ENCODE data around the gene KDF1. TPM values are rescaled to one million over a fixed set of nuclear protein-coding genes. Genes with fewer than 3 reads are reported as not detected.
"Not testable (repeated sequence)": the region's sequence is repeated elsewhere in the genome, so short reads cannot be mapped to it uniquely, and the experiment has no call there.

The KDF1 gene
- polyA plus RNA-seq, 12 donors, result 0.09 to 5.0 (median 0.70) TPM; not detected in 7

DNA sequence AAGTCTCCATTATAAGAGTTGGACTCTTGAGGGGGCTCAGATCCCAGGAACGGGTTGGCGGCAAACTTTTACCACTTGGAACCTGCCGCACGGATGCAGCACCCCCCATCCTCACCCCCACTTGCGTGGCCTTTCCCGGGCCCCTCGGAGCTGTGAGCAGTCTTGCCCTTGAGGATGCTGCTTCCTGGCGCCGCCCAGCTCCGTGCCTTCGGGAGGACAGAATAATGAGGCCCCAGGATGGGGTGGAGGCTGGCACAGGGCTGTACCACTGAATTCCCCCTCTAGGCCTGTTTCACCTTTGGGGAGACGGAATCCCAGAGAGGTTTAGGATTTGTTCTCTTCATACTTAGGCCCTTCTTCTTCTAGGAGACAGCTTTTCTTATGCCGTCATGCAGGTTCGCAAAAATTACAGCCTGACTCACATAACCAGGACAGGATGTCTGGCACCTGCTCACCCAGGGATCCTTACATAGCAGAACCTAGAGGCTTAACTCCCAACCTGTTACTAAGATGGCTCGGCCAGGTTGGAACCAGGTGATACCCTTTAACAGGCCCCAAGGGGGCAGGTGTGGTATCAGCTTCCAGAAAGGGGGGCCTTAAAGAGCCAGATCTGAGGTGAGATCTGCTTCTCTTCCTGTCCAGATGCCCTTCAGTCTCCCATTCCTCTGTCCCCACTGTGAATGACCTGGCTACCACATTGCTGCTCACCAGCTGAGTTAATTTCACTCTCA, 34.7 kb upstream of the KDF1 start:
- no peak for DNase-seq

DNA sequence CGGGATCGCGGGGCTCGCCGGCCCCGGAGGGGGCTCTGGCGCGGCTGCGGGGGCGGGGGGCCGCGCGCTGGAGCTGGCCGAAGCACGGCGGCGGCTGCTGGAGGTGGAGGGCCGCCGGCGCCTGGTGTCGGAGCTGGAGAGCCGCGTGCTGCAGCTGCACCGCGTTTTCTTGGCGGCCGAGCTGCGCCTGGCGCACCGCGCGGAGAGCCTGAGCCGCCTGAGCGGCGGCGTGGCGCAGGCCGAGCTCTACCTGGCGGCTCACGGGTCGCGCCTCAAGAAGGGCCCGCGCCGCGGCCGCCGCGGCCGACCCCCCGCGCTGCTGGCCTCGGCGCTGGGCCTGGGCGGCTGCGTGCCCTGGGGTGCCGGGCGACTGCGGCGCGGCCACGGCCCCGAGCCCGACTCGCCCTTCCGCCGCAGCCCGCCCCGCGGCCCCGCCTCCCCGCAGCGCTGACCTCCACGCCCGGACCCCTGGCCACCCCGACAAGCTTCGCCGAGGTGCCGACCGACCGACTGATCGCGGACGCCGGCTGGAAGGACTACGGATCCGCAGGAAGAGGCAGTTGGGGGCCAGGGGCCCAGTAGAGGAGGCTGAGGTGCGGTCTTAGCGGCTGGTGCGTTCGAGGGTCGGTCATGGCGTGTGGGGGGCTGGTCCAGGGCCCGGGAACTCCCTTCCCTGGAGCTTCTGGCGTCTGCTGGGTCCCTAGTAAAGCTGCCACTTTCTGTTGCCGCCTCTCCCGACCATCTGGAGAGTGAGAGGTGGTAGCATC, 33.9 kb upstream of the KDF1 start:
- DNase-seq, result no peak

DNA sequence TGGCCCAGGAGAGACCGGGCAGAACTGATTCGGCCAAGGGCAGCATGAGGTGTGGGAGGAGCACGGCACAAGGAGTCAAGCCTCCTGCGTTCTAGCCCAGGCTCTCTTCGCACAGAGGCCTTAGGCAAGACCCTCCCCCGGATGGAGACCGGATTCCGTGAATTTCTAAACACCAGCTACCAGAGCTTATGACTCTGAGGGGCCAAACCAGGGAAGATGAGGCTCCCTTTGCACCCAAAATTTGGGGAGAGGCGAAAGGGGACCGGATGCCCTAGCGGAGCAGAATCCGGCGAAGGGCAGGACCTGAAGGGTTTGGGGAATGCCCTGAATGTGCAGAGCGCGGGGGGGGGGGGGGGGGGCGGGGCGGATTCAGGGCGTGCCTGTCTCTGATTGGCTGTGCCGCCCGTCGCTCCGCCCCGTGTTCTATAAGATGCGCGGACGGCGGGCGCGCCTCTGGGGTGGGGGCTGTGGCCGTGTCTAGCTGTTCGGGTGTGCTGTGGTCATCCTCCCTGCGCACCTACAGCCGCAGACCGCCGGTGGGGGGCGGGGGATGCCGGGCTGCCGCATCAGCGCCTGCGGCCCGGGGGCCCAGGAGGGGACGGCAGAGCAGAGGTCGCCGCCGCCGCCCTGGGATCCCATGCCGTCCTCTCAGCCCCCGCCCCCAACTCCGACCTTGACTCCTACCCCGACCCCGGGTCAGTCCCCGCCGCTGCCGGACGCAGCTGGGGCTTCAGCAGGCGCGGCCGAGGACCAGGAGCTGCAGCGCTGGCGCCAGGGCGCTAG, 33.2 kb upstream of the KDF1 start, which contains the start of gene TRNP1:
Gene TRNP1 (plus strand): TSS at position 456 of the 783 bp plus-strand sequence. CDS start 95 bp downstream, at position 551.
- DNase-seq, result peak; percentile 45

DNA sequence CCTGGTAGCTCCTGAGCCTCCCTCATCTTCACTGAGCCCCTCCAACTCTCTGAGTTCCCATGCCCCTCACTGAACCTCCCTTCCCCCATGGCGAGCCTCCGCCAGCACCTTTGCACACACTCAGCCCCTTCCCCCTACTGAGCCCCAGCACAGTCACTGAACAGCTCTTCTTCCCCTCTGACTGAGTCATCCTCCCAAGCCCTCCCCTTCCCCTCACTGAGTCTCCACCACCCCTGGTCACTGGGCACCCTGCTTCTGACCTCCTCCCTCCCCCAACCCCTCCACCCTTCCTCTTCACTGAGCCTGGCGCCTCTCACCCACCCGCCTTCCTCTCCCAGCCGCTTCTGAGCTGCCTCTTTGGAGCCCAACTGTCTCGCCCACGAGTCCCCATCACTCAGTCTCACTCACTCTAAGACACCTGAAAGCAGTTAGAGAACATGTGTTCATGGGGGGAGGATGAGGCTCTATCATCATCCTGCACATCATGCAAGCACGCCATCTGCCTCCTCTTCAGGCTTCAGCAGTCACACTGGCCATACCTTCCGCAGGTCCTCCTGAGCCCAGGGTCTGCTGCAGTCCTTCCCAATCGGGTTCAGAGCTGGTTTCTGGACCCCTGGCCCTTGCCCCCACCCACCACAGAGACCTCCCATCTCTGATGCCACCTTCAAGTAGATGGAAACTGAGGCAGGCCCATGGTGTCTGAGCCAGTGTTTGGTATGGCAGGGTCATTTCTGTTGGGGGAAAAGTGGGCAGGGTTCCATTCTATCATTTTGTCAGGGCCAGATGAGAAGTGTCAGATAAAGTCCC, 31.2 kb upstream of the KDF1 start:
- DNase-seq, result no peak

DNA sequence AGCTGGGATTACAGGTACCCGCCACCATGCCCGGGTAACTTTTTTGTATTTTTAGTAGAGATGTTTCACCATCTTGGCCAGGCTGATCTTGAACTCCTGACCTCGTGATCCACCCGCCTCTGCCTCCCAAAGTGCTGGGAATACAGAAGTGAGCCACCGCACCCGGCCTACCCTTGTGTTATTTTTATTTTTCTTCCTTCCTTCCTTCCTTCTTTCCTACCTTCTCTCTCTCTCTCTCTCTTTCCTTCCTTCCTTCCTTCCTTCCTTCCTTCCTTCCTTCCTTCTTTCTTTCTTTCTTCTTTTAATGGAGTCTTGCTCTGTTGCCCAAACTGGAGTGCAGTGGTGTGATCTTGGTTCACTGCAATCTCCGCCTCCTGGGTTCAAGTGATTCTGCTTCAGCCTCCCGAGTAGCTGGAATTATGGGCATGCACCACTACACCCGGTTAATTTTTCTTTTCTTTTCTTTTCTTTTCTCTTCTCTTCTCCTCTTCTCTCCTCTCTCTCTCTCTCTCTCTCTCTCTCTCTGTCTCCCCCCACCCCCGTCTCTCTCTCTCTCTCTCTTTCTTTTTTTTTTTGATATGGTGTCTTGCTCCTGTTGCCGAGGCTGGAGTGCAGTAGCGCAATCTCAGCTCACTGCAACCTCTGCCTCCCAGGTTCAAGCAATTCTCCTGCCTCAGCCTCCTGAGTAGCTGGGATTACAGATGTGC, 29.3 kb upstream of the KDF1 start:
- DNase-seq, result not testable (repeated sequence)

DNA sequence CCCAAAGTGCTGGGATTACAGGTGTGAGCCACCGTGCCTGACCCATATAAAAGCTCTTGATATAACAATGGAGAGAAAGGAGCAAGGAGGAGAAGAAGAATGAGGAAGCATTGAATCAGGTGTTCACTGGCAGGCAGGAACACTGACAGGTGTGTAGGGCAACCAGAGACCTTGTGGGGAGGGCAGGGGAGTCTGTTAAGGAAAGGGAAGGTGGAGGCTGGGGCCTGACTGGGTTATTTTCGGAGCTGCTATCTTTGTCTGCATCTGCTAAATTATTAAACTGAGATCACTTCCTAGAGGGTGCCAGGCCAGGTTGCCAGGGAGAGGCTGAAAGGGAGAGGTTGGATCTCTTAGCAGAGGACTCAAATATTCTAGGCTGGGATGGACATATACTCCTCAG, 26.4 kb upstream of the KDF1 start:
- no peak for DNase-seq

DNA sequence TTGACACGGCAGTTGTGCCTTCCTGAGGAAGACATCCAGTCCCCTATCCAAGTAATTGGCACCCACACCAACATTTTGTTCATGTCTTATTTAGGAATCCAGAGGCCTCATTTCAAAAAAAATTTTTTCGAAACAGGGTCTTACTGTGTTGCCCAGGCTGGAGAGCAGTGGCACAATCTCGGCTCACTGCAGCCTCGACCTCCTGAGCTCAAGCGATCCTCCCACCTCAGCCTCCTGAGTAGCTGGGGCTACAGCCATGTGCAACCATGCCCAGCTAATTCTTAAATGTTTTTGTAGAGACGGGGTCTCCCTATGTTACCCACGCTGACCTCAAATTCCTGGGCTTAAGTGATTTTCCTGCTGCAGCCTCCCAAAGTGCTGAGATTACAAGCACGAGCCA, 24.0 kb upstream of the KDF1 start:
- DNase-seq, result no peak

DNA sequence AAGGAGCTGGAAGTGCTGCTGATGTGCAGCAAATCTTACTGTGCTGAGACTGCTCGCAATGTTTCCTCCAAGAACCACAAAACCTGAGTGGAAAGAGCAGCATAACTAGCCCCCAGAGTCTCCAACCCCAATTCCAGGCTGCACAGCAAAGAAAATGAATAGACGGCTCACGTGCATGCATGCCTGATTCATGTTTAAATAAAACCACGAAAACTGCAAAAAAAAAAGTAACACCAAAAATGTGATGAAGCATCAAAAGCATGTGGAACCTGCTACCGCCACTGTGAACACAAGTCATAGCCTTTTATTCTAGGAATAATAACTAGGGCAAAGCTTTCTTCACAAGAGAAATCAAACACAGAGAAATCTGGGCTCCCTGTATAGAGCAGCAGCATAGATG, 23.6 kb upstream of the KDF1 start:
- no peak for DNase-seq

DNA sequence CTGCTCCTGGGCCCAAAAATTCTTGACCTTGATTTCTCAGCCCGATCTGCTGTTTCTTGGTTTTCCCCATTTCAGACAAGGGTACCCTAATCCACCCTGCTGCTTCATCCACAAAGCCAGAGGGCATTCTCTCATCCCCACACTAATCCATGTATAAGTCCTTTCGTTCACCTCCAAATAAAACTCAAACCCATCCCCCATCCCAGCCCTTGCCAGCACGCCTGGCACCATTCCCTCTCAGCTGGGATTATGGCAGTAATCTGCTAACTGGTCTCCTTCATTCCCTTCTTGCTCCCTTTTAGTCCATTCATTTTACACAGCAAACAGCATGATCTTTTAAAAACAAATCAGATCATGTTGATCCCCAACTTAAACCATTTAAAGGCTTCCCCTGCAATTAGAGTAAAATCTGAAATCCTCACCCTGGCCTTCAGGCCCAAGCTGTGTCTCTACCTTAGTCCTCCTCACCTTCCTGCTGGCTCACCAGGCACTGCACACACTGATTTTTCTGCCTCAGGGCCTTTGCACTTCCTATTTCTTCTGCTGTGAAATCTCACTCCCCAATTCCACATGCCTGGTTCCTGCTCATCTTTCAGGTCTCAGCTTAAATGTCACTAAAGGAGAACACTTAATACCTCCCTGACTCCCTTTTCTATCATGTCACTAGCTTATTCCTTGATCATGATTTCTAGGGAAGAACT, 21.0 kb upstream of the KDF1 start:
- no peak for DNase-seq

DNA sequence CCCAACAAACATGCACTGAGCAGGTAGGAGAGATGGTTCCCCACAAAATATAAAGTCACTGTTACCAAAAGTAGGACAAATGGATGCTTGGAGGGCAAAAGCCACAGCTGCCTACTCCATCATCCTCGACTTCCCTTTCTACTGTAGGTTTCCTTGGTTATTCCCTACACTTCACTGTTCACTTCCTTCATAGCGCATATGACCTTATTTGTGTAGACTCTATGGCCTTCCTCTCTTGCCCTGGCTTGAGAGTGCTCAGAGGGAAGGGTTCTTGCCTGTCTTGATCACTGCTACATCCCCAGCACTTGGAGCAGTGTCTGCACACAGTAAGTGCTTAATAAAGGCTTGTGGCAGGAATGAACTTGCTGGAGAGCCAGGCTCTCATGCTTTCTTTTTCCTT, 18.6 kb upstream of the KDF1 start:
- DNase-seq, result no peak

DNA sequence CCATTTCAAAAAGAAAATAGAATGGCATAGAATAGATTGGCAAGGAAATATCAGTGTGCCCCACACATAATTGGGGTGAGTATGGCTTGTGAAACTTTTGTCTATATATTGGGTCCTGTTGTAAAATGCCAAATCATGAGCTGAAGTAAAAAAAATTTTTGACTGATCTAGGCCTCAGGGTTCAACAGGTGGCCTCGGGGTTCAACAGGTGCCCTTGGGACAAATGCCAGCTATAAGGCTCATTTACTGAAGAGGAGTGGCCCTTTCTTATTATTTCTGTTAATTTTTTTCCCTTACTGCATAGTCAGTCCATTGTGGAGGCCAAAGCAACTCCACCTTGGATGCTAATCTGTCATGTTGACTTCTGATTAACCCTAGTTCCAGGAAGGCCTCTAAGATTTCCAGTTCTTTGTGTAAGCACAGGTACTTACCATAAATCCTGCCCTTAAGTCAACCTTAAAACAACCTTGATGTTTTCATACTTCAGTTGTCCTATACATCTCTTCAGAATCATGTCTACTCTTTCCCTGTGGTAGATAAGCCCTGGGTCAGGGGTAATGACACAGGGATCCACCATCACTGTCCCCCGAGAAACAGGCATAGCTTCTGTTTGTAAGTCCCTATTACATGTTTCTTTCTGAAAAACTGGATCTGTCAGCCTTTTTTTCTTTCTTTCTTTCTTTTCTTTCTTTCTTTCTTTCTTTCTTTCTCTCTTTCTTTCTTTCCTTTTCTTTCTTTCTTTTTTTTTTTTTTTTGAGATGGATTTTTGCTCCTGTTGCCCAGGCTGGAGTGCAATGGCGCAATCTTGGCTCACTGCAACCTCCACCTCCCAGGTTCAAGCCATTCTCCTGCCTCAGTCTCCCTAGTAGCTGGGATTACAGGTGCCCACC, 16.6 kb upstream of the KDF1 start:
- no peak for DNase-seq

DNA sequence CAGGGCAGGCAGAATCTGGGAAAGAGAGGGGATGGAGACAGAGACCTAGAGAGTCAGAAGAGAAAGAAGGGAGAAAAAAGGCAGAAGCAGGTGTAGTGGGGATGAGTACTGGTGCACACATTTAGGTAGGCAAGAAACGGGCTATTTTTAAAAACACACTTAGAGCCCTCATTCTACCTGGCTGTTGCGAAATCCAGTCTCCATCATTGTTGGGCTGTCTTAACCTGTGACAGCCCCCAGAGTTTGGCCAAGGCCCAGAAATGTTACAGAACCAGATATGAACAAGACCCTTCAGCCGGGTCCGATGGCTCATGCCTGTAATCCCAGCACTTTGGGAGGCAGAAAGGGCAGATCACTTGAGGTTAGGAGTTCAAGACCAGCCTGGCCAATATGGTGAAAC, 12.6 kb upstream of the KDF1 start:
- no peak for DNase-seq

DNA sequence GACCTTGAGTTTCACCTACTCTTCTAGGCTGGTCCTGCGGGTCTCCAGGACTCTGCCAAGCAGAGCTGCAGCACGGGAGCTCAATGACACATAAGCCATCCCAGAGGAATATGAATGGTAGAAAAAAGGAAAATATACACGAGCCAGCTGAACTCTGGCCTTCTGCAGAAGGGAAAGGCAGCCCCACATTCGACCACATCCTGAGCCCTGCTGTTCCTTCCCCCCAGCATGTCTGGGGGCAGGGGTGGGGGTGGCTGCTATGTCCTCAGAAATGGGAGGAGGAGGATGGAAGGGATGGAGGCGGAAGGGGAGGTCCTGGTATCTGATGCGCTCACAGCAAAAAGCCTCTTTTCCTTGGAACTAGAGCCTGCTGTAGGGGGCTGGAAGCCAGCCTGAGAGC, 12.1 kb upstream of the KDF1 start:
- DNase-seq, result no peak

DNA sequence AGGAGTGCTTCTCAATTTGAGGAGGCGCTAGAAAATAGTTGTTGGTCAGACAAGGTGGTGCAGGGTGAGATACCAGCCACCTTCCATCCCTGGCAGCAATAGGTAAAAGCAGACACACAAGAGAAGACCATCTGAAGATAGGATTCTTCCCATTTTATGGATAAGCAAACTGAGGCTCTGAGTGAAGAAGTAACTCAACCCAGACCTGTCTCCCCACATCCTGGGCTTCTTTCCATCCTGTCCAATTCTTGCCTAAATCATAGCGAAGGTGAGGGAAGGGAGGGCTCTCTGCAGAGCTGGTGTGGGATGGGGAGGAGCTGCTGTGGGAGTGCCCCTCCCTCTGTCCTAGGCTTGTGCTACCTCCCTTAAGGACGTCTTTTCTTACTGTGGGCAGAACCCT, 11.3 kb upstream of the KDF1 start:
- no peak for DNase-seq

DNA sequence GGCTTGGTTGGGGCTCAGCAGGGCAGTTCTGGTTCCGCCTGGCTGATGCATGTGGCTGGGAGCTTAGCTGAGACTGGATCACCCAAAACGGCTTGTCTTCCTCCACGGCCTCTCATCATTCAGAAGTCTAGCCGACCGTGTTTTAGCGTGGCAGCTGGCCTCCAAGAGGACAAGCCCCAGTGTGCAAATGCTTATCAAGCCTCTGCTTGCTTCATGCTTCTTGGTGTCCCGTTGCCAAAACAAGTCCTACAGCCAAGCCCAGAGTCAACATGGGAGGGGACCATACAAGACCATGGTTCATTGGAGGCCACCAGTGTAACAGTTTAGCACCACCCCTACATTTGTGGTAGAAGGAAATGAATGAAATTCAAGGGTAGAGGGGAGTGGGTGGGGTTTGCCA, 10.5 kb upstream of the KDF1 start:
- DNase-seq, result no peak

DNA sequence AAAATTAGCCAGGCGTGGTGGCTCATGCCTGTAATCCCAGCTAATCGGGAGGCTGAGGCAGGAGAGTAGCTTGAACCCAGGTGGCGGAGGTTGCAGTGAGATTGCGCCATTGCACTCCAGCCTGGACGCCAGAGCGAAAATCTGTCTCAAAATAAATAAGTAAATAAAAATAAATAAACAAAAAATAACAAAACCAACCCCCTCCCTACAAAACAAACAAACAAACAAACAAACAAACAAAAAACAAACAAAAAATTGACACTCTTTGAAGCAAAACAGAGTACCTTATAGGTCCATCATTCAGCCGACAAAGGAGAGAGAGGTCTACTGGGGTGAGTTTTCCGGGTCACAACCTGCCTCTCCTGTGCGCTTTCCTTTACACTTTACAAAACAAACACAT, 5.4 kb upstream of the KDF1 start:
- DNase-seq, result no peak

DNA sequence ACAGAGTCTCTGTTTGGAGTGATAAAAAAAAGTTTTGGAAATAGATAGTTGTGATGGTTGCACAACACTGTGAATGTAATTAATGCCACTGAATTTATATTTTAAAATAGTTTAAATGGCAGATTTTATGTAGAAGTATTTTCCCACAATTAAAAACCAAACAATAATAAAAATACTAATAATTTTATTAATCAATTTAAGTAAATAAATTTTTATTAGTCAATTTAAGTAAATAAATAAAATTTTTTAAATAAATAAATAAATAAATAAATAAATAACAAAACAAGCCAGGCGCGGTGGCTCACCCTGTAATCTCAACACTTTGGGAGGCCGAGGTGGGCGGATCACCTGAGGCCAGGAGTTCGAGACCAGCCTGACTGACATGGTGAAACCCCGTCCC, 4.9 kb upstream of the KDF1 start:
- DNase-seq, result no peak

DNA sequence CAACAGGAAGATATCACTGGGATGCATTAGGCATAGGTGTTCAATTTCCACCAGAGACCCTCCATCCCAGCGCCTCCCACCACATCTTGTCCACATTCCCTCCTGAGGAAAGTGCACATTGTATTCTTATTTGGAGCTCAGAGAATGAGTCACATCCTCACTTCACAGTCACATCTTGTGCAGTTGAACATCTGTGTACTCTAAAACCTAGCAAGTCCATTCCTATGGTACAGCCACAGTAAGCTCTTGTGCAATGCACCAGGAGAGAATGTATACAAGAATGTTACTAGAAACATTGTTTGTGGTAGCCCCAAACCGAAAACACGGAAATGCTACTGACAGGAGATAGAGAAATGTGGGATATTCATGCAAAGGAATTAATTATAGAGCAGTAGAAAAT, 1.6 kb upstream of the KDF1 start:
- no peak for DNase-seq

DNA sequence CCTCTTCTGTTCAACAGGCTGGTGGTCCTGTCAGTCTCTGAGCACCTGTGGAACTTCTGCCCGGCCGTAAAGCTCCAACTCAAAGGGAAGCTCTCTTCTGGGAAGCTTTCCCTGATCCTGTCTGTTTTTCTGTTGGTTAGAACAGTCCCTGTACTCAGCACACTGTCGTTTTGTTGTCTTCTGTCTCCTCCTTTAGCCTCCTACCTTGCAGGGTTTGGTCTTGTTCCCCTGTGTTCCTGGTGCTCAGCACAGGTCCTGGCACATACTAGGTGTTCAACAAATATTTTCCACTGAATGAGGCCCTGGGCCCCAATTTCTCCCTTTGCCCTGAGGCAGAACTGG, 328 bp upstream of the KDF1 start:
- no peak for DNase-seq

DNA sequence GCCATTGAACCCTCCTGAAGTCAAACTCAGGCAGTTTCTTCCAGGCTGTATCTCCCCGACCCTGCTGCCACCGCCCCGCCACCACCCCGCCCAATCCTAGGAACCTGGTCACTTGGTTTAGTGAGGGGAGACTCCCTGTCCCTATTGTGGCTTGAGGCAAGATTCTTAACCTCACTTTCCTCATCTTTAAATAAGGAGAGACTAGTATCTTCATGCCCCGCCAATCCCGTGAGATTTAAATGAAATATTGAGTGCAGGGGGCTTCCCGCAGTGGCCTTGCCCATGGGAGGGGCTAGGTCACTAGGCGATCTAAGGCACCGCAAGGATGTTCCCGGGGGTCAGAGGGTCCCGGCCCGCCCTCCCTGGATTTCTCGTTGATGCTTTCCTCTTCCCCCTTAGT, 998 bp downstream of the KDF1 start:
- DNase-seq, result no peak
